ENCODE results near the gene KRT16. TPM values are rescaled to one million over a fixed set of nuclear protein-coding genes. Genes with fewer than 3 reads are reported as not detected.
"Not testable (repeated sequence)": the region's sequence is repeated elsewhere in the genome, so short reads cannot be mapped to it uniquely, and the experiment has no call there.

KRT16 gene
- total RNA-seq, 1 donor from 2014 or later: not detected

DNA sequence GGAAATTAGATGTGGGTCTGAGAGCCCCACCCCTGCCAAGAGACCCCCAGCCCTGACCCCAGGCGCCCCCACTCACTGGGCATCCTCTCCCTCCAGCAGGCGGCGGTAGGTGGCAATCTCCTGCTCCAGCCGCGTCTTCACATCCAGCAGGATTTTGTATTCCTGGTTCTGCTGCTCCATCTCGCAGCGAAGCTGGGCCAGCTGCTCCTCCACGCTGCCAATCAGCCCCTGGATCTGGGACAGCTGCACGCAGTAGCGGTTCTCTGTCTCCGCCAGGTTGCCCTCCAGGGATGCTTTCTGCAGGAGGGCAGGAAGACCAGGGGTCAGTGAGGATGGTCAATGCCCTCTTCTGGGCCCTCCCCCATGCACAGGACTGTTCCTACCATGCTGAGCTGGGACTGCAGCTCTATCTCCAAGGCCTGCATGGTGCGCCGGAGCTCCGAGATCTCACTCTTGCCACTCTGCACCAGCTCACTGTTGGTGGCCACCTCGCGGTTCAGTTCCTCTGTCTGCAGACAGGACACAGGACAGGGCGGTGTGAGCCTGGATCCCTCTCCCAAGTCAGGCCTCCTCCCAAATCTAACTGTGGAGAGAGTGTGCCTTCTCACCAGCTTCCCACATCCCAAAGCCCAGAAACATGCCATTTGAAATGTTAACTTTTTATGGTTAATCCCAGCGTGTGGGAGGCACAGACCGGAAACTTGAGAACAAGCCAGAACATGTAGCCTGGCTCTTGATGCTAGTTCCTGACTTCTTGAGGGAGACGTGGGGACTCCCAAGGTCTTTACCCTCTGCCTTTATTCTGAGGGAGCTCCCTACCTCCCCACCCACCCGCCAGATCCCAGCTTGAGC, 8.2 kb upstream of the KRT16 start:
- Histone ChIP-seq H3K9me3 (ENCODE audit: low read depth) (no peaks in the 10 kb centered on the region), H3K79me2 (ENCODE audit: low read depth) (no peaks in the 10 kb centered on the region), H3K27me3 (no peaks in the 10 kb centered on the region), H3K27ac (no peak overlapping the region), H4K20me1 (ENCODE audit: low read depth) (no peaks in the 10 kb centered on the region), H3K36me3 (no peaks in the 10 kb centered on the region), H2AFZ (replicated peaks) (no peak overlapping the region), H3K4me3 (no peak overlapping the region), H3K4me1 (peaks cover 4% of the 10 kb centered on the region), H3K4me2 (no peak overlapping the region), H3K9ac (no peak overlapping the region), H3F3A (ENCODE audit: low read depth) (no peaks in the 10 kb centered on the region)
- no peaks in the 10 kb centered on the region for H3K9me3 Mint-ChIP-seq
- H3K4me3 Mint-ChIP-seq: peak overlapping the region; percentile 43
- H3K27ac Mint-ChIP-seq: no peak overlapping the region
- H3K36me3 Mint-ChIP-seq: no peaks in the 10 kb centered on the region
- H3K27me3 Mint-ChIP-seq (ENCODE audit: insufficient read depth, low read depth): peaks cover 9% of the 10 kb centered on the region
- peaks cover 18% of the 10 kb centered on the region for H3K4me1 Mint-ChIP-seq
- TF ChIP-seq EZH2phosphoT487 (IDR thresholded peaks at IDR 0.05) (no peak), EZH2 (IDR thresholded peaks at IDR 0.05) (no peak)
- TF ChIP-seq, protein P1, sequence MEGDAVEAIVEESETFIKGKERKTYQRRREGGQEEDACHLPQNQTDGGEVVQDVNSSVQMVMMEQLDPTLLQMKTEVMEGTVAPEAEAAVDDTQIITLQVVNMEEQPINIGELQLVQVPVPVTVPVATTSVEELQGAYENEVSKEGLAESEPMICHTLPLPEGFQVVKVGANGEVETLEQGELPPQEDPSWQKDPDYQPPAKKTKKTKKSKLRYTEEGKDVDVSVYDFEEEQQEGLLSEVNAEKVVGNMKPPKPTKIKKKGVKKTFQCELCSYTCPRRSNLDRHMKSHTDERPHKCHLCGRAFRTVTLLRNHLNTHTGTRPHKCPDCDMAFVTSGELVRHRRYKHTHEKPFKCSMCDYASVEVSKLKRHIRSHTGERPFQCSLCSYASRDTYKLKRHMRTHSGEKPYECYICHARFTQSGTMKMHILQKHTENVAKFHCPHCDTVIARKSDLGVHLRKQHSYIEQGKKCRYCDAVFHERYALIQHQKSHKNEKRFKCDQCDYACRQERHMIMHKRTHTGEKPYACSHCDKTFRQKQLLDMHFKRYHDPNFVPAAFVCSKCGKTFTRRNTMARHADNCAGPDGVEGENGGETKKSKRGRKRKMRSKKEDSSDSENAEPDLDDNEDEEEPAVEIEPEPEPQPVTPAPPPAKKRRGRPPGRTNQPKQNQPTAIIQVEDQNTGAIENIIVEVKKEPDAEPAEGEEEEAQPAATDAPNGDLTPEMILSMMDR (IDR thresholded peaks at IDR 0.05): no peak
- DNase-seq (ENCODE audit: low spot score): no peak

- not testable (repeated sequence) for H3K4me3 ChIP-seq; H3K27me3 ChIP-seq; H3K4me1 ChIP-seq; H3K9me3 Mint-ChIP-seq; H3K79me2 ChIP-seq (ENCODE audit: low read depth); H3K4me2 ChIP-seq; H3K27ac ChIP-seq; H3K27me3 Mint-ChIP-seq (ENCODE audit: insufficient read depth, low read depth); H3K9ac ChIP-seq; H3K36me3 ChIP-seq; H3K36me3 Mint-ChIP-seq; H2AFZ ChIP-seq (replicated peaks); H3K9me3 ChIP-seq (ENCODE audit: low read depth); H3F3A ChIP-seq (ENCODE audit: low read depth); H4K20me1 ChIP-seq (ENCODE audit: low read depth); DNase-seq (ENCODE audit: low spot score); H3K4me3 Mint-ChIP-seq
- H3K27ac Mint-ChIP-seq: peak overlapping the region; percentile 93
- peaks cover 21% of the 10 kb centered on the region for H3K4me1 Mint-ChIP-seq
Measured at GRCh38 chr17:41619927-41620582, 7.5 kb upstream of the KRT16 start.

- no peak overlapping the region for H3K4me2 ChIP-seq
- no peak for DNase-seq (ENCODE audit: low spot score)
- H3K79me2 ChIP-seq (ENCODE audit: low read depth): no peaks in the 10 kb centered on the region
- H3K4me1 ChIP-seq: peaks cover 4% of the 10 kb centered on the region
- H3K9me3 ChIP-seq (ENCODE audit: low read depth): no peaks in the 10 kb centered on the region
- Mint-ChIP-seq H3K4me3 (no peak overlapping the region), H3K27me3 (ENCODE audit: insufficient read depth, low read depth) (peaks cover 9% of the 10 kb centered on the region), H3K27ac (peak overlapping the region; percentile 93), H3K9me3 (no peaks in the 10 kb centered on the region), H3K4me1 (peaks cover 21% of the 10 kb centered on the region), H3K36me3 (no peaks in the 10 kb centered on the region)
- no peaks in the 10 kb centered on the region for H4K20me1 ChIP-seq (ENCODE audit: low read depth)
- H3F3A ChIP-seq (ENCODE audit: low read depth): no peaks in the 10 kb centered on the region
- TF ChIP-seq, protein P1 (IDR thresholded peaks at IDR 0.05): no peak
- TF ChIP-seq EZH2phosphoT487 (IDR thresholded peaks at IDR 0.05) (no peak), EZH2 (IDR thresholded peaks at IDR 0.05) (no peak)
- no peak overlapping the region for H3K4me3 ChIP-seq
- H3K27ac ChIP-seq: no peak overlapping the region
- H2AFZ ChIP-seq (replicated peaks): no peak overlapping the region
- no peaks in the 10 kb centered on the region for H3K36me3 ChIP-seq
- no peak overlapping the region for H3K9ac ChIP-seq
- no peaks in the 10 kb centered on the region for H3K27me3 ChIP-seq
Measured at GRCh38 chr17:41619036-41619926, 6.7 kb upstream of the KRT16 start.
